ENCODE results near the gene NAV3. TPM values are rescaled to one million over a fixed set of nuclear protein-coding genes. Genes with fewer than 3 reads are reported as not detected.

The NAV3 gene
- total and polyA plus RNA-seq, 2 experiments from 2014 or later, result 4.0 to 12.0 TPM

DNA sequence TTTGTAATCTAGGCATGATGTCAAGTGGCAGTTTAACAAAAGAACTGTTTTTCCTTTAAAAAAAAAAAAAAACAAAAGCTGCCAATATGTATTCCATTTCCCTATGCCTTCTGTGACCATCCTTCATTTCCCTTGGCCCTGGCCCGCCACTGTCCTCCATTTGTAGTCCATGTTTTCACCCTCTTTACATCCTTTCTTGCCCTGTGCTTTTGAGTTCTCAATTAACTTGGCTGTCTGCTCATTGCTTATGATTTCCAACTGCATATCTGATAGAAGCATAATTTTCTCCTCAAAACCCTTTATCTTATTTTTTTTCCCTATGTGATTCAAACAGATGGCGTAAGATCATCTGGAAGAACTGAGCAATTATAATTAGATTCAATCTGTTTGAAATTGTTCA lies 297.5 kb downstream of the NAV3 start:
- H3K4me3 ChIP-seq, result no peak overlapping the region
- no peaks in the 10 kb centered on the region for H3K27me3 ChIP-seq (ENCODE audit: insufficient read depth)
- Mint-ChIP-seq H3K9me3 (no peaks in the 10 kb centered on the region), H3K4me1 (peaks cover 9% of the 10 kb centered on the region; the same call in 2 of the 3 replicates), H3K27ac (no peak overlapping the region), H3K36me3 (ENCODE audit: low read depth) (no peaks in the 10 kb centered on the region), H3K4me3 (no peak overlapping the region), H3K27me3 (ENCODE audit: insufficient read depth, low read depth, poor library complexity) (no peaks in the 10 kb centered on the region)
- ATAC-seq, result no peak
- no peaks in the 10 kb centered on the region for H3K79me2 ChIP-seq (replicated peaks; ENCODE audit: insufficient read depth)
- no peaks in the 10 kb centered on the region for H3K36me3 ChIP-seq (ENCODE audit: insufficient read depth)
- no peaks in the 10 kb centered on the region for H3F3A ChIP-seq (replicated peaks; ENCODE audit: low read depth)
- DNase-seq (ENCODE audit: low spot score), result no peak
- no peak overlapping the region for H3K27ac ChIP-seq (ENCODE audit: low read depth)
- no peak overlapping the region for H2AFZ ChIP-seq
- H3K9me2 ChIP-seq (ENCODE audit: insufficient read depth), result no peaks in the 10 kb centered on the region
- no peaks in the 10 kb centered on the region for H4K20me1 ChIP-seq (replicated peaks; ENCODE audit: insufficient read depth)
- TF ChIP-seq CREB1 (CRISPR knock-in tag; IDR thresholded peaks at IDR 0.05; ENCODE audit: low read depth) (no peak), ZNF331 (CRISPR knock-in tag; IDR thresholded peaks at IDR 0.05; ENCODE audit: low read depth) (no peak), JUNB (IDR thresholded peaks at IDR 0.05; ENCODE audit: unreplicated experiment) (no peak), EZH2phosphoT487 (IDR thresholded peaks at IDR 0.05; ENCODE audit: unreplicated experiment) (no peak), ZNF462 (CRISPR knock-in tag; IDR thresholded peaks at IDR 0.05) (no peak), ZNF114 (CRISPR knock-in tag; IDR thresholded peaks at IDR 0.05) (no peak), EZH2 (IDR thresholded peaks at IDR 0.05; ENCODE audit: low read depth, unreplicated experiment) (no peak), POLR2AphosphoS5 (IDR thresholded peaks at IDR 0.05; ENCODE audit: low read depth) (no peak), NANOG (IDR thresholded peaks at IDR 0.05; ENCODE audit: borderline replicate concordance) (no peak), REST (IDR thresholded peaks at IDR 0.05; ENCODE audit: unreplicated experiment) (no peak), STAT1 (IDR thresholded peaks at IDR 0.05; ENCODE audit: unreplicated experiment) (no peak)
- TF ChIP-seq, protein P1, sequence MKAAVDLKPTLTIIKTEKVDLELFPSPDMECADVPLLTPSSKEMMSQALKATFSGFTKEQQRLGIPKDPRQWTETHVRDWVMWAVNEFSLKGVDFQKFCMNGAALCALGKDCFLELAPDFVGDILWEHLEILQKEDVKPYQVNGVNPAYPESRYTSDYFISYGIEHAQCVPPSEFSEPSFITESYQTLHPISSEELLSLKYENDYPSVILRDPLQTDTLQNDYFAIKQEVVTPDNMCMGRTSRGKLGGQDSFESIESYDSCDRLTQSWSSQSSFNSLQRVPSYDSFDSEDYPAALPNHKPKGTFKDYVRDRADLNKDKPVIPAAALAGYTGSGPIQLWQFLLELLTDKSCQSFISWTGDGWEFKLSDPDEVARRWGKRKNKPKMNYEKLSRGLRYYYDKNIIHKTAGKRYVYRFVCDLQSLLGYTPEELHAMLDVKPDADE (IDR thresholded peaks at IDR 0.05), result no peak
- TF ChIP-seq, protein P2, sequence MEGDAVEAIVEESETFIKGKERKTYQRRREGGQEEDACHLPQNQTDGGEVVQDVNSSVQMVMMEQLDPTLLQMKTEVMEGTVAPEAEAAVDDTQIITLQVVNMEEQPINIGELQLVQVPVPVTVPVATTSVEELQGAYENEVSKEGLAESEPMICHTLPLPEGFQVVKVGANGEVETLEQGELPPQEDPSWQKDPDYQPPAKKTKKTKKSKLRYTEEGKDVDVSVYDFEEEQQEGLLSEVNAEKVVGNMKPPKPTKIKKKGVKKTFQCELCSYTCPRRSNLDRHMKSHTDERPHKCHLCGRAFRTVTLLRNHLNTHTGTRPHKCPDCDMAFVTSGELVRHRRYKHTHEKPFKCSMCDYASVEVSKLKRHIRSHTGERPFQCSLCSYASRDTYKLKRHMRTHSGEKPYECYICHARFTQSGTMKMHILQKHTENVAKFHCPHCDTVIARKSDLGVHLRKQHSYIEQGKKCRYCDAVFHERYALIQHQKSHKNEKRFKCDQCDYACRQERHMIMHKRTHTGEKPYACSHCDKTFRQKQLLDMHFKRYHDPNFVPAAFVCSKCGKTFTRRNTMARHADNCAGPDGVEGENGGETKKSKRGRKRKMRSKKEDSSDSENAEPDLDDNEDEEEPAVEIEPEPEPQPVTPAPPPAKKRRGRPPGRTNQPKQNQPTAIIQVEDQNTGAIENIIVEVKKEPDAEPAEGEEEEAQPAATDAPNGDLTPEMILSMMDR (conservative IDR thresholded peaks at IDR 0.05; ENCODE audit: low read depth in 2 of 2), result no peak
- H3K4me2 ChIP-seq, result no peak overlapping the region
- H3K4me1 ChIP-seq (ENCODE audit: insufficient read depth), result peaks cover 4% of the 10 kb centered on the region; the same call in 1 of the 2 replicates
